Muscle of back (tissue), 11 donors: ENCODE results near the gene WNK3. TPM values are rescaled to one million over a fixed set of nuclear protein-coding genes. Genes with fewer than 3 reads are reported as not detected.

Experiments used
- DNase-seq, 3 donors: peaks; one replicate each; pipeline versions ENCODE4 v3.0.0 to v3.0.0-alpha.2; 2013
- polyA plus RNA-seq, 10 donors: library from polyadenylated mRNA; unstranded; fragments of 120-200 nt; gene quantifications; one replicate each; pipeline ENCODE4 v1.2.1, GENCODE V29; 2013; ENCODE audit not compliant: insufficient read length in 10 of 10

The WNK3 gene
- polyA plus RNA-seq, 10 donors: 1.6 to 3.2 (median 2.3) TPM

DNA sequence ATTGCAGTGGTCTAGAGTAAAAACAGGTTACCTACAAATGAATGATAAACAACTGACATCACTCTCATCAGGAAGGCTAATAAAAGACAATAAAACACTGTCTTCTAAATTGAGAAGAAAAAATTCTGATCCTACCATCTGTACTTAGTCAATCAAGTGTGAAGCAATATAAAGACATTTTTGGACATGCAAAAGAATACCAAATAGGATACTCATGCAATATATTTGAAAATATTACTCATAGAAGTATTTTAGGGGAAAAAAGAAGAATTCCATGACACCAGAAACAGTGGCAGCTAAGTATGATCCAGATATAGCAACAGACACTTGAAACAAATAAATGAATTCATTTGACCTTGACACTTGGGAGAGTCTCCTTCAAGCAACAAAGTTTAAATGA lies 111.0 kb downstream of the WNK3 start:
- no peak for DNase-seq

GRCh38 chrX:54238588-54238987 lies 119.3 kb downstream of the WNK3 start:
- no peak for DNase-seq

DNA sequence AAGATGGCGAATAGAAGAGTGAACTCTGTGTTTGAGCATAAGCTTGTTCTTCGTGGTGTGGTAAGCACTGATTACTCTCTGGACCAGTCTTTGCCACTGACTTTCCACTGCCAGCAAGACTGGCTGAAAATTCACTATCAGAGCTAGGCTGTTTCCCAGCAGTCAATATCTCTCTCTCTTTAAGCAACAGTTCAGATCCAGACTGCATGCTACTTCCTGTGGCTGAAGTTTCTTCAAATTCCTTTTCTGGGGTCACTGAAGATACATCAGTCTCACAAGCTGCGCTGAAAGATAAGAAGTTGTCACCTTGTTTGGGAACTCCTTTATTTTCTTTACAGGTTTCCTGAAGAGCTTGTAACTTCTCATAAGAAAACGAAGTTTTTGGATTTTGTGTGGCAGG lies 120.8 kb downstream of the WNK3 start:
- DNase-seq: no peak

DNA sequence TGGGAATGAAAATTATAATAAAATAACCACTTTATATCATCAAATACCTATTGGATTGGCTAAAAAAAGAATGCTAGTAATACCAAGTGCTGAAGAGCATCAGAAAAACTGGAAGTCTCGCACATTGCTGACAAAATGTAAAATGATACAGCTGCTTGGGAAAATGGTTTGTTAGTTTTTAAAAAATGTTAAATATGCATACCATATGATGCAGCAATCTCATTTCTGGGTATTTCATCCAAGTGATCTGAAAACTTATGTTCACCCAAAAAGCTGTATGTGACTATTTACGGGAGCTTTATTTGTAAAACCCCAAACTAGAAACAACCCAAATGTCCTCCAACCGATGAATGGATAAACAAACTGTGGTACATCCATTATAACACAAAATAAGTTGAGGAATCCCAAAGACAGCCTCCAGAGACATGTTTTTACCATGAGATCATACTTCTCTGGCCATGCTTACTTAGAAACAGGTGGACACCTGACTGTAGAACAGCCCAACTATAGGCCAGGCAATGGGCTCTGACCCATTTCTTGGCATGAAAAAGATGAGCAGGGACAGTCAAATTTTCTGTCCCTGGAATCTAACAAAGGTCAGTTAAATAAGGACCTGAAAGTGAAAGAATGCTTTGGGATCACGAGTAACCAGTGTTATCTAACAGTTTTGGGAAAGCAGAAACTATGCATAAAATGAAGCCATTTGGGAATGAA lies 127.3 kb downstream of the WNK3 start:
- no peak for DNase-seq

GRCh38 chrX:54223581-54223980 lies 134.3 kb downstream of the WNK3 start:
- no peak for DNase-seq

DNA sequence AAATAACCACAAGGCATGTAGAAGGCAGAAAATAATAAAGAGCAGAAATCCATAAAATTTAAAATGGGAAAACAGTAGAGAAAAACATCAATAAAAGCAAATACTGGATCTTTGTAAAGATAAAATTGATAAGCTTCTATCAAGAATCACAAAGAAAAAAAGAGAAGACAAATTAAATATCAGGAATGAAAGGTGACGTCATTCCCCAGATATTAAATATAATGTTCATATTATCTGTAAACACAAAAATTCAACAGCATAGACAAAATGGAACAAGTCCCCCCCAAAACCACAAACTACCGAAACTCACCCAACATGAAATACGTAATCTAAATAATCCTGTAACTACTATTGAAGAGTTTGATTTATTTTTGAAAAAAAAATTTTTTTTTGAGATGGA lies 144.2 kb downstream of the WNK3 start:
- no peak for DNase-seq

DNA sequence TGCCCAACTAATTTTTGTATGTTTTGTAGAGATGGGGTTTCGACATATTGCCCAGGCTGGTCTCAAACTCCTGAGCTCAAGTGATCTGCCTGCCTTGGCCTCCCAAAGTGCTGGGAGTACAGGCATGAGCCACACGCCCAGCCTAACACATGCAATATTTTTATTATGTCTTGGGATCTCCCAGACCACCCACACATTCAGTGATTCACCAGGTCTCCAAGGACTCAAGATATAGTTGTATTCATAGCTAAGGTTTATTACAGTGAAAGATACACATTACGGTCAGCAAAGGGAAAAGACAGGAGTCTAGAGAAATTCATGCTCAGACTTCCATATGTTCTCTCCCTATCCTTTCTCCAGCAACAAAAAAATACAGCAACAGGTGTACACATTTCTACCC lies 149.3 kb downstream of the WNK3 start:
- peak in 2 of 3 donors; percentile 4 to 5 for DNase-seq

DNA sequence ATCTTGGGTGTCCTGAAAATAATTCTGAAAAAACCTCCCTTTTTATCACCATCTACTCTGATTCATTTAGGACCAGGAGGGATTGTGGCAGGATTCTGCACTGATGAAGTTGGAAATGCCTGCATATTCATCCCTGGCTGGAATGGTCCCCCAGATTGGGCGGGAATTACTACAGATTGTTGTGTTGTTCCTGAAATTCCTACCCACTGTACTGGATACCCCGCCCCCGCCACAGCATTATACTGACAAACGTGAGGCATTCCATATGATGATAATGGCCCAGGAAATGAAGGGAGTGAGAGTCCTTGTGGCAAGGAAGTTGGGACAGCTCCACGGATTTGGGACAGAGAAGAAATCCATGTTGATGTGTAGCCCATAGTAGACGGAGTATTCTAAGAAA lies 159.6 kb downstream of the WNK3 start:
- no peak for DNase-seq

GRCh38 chrX:54194982-54195588 lies 162.8 kb downstream of the WNK3 start:
- DNase-seq: no peak

GRCh38 chrX:54193085-54193821 lies 164.6 kb downstream of the WNK3 start:
- DNase-seq: no peak

GRCh38 chrX:54184474-54184873 lies 173.4 kb downstream of the WNK3 start:
- DNase-seq: no peak

DNA sequence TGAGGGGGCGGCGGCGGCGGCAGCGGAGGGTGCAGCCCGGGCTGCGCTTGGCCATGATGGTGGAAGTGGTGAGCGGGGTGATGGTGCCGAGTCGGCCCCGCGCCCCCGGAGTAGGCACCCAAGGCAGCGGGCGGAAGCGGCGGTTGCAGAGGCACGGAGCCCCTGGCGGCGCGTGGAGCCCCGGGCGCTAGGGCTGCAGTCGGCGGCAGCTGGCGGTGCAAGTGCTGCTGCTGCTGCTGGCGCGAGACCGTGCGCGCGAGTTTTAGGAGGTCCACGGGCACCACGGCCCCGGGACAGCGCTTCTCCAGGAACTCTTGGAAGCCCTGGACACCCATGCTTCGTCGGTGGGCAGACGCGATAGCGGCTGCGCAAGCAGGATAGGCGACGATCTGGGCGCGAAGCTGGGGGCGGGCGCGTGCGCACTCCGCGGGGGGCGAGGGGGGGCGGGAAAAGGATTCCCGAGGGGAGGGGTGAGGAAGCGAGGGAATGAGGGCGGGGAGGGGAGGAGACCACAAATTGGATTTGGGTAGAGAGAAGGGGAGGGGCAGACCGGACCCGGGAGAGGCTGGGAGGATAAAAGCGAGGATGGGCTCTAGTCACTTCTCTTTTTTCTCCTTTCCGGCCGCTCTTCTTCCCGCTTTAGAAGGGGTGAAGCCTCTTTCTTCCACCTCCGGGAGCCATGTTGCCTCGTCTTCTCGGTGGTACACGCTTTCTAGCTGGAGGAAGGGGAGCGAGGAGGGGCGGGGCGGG lies 174.8 kb downstream of the WNK3 start, which contains the start of gene FAM120C:
Gene FAM120C, minus strand, starts transcription at position 391 of the 750 bp plus-strand sequence. Its CDS starts 56 bp downstream, at position 335.
- peak; percentile 76 to 92 (median 82) for DNase-seq

DNA sequence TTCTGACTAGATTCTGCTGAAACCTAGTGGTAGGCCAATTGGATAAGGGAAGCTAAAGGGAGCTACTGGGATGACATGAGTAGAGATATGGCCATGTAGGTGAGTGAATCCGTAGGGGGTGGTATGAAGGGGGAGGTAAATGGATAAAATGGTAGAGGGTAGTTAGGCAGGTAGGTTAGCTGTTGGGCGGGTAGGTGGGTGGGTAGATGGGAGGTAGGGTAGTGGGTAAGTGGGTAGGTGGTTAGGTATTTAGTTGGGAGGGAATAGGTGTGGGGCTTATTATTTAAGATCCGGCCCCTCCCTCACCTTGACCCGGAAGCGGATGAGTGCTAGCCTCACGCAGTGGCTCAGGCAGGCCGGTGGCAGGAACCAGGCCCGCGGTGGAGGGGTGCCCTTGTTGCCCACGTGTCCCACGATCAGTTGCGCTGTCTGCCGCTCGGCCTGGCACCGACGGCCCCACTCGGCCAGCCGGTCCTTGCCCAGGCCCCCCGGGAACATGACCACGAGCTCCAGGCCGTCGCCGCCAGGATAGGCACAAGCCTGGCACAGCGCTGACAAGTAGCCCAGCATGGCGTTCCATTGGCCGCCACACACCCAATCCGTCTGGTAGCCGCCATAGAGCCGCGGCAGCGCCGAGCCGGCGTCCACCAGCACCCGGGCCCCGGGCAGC lies 175.5 kb downstream of the WNK3 start:
- peak in 2 of 3 donors; percentile 11 to 54 for DNase-seq

DNA sequence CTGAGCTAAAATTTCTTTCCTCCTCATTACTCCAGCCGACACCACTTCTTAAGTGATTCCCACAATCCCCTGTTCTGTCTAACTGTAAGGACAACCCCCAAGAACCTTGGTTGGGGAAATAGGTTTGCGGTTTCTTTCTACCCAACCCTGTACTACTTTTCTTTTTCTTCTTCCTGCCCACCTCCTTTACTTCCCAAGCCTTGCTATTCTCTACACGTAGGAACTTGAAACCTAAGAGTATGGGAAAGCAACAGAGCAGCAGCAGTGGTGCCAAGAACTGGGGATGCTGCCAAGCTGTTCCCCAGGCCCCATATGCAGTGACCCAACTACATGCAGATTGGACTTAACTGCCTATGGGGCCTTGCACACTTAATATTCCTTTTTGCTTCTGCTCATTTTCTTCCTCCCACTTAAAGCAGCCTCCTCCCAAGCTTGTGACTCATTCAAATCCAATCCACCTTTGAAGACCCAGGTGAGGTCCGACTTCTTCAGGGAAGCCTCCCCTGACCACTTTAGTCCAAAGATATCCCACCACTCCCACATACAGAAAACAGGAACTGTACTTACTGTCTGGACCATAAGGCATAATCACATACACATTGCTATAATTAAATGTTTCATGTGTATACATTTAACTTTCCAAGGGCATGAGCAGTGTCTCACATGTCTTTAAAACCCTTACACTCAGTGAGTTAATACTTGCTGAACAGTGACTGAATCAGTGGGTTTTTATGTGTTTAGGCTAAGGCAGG lies 176.5 kb downstream of the WNK3 start:
- DNase-seq: peak in 1 of 3 donors; percentile 50

- DNase-seq: no peak
Measured at GRCh38 chrX:54180403-54180802, 177.4 kb downstream of the WNK3 start.

- peak in 2 of 3 donors; percentile 14 to 42 for DNase-seq
Measured at GRCh38 chrX:54178100-54178940, 179.5 kb downstream of the WNK3 start.

- no peak for DNase-seq
Measured at GRCh38 chrX:54177306-54177705, 180.5 kb downstream of the WNK3 start.

GRCh38 chrX:54173791-54174190 lies 184.1 kb downstream of the WNK3 start:
- DNase-seq: no peak

GRCh38 chrX:54172455-54172854 lies 185.4 kb downstream of the WNK3 start:
- no peak for DNase-seq
